Nephron (organoid): ENCODE data around the gene PLEKHM3.

ENCODE experiments used
- H3K27ac Mint-ChIP-seq, 3 experiments: 2 replicates each; pipeline ENCODE4 v1.8.0; 2020; ENCODE audit warnings: mixed read lengths in 3 of 3, mild to moderate bottlenecking in 2 of 3, moderate library complexity in 1 of 3
- H3K27me3 Mint-ChIP-seq: 2 replicates; pipeline ENCODE4 v1.8.0; 2021; ENCODE audit warnings: low read depth, mild to moderate bottlenecking, moderate library complexity, mixed read lengths
- H3K36me3 Mint-ChIP-seq: 2 replicates; pipeline ENCODE4 v1.8.0; 2020; ENCODE audit warnings: low read depth, mixed read lengths
- H3K4me1 Mint-ChIP-seq: 2 replicates; pipeline ENCODE4 v1.8.0; 2020; ENCODE audit warnings: mixed read lengths
- H3K4me3 Mint-ChIP-seq, 3 experiments: 2 replicates each; pipeline ENCODE4 v1.8.0; 2020; ENCODE audit warnings: mild to moderate bottlenecking in 3 of 3, mixed read lengths in 3 of 3, moderate library complexity in 2 of 3
- H3K9me3 Mint-ChIP-seq: 2 replicates; pipeline ENCODE4 v1.8.0; 2020; ENCODE audit warnings: mixed read lengths
- TF ChIP-seq, protein P1 (sequence below), 3 experiments: fragments of 200-600 bp; sonication (generic); IDR thresholded peaks; one replicate each; pipeline ENCODE4 v1.5.0; 2021; ENCODE audit warnings: antibody characterized with exemption in 3 of 3; ENCODE audit not compliant: unreplicated experiment in 3 of 3

PLEKHM3 gene

DNA sequence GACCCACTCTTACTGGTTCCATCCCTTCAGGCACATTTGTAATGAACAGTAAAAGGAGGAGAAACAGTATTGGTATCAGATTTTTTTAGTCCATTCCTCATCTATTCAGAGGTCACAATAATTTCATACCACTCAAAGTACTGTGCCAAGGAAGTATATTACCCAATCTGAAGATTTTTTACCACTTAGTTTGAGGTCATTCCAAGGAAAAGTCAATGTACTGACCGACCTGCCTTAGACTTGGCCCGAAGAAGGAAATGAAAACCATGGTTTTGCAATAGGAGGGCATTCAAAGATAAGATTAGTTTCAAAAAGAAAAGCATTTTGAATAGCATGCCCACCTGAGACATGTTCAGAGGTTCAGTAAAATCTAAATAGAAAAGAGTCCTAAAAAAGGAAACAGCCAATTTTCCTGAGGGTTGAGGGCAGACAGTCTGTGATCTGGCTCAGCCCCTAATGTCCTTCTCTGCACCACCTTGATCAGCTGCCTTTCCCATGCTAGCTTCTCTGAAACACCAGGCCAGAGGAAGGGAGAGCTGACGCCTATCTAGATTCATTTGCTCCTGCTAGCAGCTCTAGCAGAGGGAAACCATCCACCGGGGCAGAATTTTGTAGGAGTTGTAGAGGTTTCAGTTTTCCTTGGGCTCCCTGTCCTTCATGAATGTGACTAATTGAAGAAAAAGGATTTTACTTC, 148.3 kb downstream of the PLEKHM3 start:
- no peaks in the 10 kb centered on the region for H3K9me3 Mint-ChIP-seq
- no peak overlapping the region for H3K4me3 Mint-ChIP-seq
- peak overlapping the region in 1 of 3 experiments; percentile 44 for H3K27ac Mint-ChIP-seq
- H3K4me1 Mint-ChIP-seq, result peaks cover 8% of the 10 kb centered on the region
- no peaks in the 10 kb centered on the region for H3K27me3 Mint-ChIP-seq
- H3K36me3 Mint-ChIP-seq, result no peaks in the 10 kb centered on the region
- TF ChIP-seq, protein P1, sequence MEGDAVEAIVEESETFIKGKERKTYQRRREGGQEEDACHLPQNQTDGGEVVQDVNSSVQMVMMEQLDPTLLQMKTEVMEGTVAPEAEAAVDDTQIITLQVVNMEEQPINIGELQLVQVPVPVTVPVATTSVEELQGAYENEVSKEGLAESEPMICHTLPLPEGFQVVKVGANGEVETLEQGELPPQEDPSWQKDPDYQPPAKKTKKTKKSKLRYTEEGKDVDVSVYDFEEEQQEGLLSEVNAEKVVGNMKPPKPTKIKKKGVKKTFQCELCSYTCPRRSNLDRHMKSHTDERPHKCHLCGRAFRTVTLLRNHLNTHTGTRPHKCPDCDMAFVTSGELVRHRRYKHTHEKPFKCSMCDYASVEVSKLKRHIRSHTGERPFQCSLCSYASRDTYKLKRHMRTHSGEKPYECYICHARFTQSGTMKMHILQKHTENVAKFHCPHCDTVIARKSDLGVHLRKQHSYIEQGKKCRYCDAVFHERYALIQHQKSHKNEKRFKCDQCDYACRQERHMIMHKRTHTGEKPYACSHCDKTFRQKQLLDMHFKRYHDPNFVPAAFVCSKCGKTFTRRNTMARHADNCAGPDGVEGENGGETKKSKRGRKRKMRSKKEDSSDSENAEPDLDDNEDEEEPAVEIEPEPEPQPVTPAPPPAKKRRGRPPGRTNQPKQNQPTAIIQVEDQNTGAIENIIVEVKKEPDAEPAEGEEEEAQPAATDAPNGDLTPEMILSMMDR (IDR thresholded peaks at IDR 0.05; ENCODE audit: unreplicated experiment in 3 of 3), result no peak

DNA sequence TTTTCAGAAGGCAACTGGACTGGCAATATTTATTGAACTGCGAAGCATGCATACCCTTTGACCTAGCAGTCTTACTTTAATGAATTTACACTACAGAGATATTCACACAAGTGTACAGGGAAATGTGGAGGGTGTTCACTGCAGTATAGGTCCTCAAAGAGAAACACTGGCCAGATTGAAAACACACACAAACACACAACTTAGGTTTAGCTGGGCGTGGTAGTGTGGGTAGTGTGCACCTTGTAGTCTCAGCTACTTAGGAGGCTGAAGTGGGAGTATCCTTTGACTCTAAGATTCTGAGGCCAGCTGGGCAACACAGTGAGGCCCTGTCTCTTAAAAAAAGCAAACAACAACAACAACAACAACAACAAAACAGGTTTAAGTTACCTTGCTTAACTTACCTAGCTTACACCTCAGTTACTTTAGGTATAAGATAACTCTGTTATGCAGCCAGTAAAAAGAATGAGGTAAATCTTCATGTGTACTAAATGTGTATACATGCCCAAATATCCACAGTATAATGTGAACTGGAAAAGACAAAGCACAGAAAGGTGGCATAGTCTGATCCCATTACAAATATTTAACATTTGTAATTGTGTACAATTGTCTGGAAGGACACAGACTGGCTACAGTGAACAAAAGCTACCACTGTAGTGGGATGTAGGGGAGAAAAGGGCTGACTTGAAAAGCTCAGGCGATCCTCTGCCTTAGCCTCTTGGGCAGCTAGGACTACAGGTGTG, 149.7 kb downstream of the PLEKHM3 start:
- Mint-ChIP-seq H3K4me1 (peaks cover 16% of the 10 kb centered on the region), H3K36me3 (no peaks in the 10 kb centered on the region), H3K27ac (peak overlapping the region in 1 of 3 experiments; percentile 60), H3K4me3 (no peak overlapping the region), H3K27me3 (no peaks in the 10 kb centered on the region), H3K9me3 (no peaks in the 10 kb centered on the region)
- TF ChIP-seq, protein P1 (IDR thresholded peaks at IDR 0.05; ENCODE audit: unreplicated experiment in 3 of 3), result no peak

DNA sequence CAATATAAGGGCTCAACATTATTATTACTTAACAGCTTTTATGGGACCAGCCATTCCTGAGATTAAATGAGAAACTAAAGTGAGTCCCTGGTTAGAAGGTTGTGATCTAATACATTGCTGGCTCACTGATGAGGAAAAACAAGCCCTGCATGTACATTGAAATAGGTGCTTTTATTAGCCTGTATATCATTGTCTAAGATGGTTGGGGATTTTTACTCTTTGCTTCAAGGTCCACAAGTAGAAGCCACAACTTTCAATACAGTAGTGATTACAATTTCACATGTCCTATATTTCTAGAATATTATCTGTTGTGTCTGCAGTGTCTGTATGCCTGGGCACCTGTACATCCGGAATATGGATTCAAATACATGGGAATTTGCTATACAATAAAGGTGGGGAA, 151.5 kb downstream of the PLEKHM3 start:
- peak overlapping the region in 1 of 3 experiments; percentile 48 for H3K27ac Mint-ChIP-seq
- TF ChIP-seq, protein P1 (IDR thresholded peaks at IDR 0.05; ENCODE audit: unreplicated experiment in 3 of 3), result no peak
- no peaks in the 10 kb centered on the region for H3K36me3 Mint-ChIP-seq
- no peak overlapping the region for H3K4me3 Mint-ChIP-seq
- H3K9me3 Mint-ChIP-seq, result no peaks in the 10 kb centered on the region
- H3K27me3 Mint-ChIP-seq, result no peaks in the 10 kb centered on the region
- H3K4me1 Mint-ChIP-seq, result peaks cover 10% of the 10 kb centered on the region

DNA sequence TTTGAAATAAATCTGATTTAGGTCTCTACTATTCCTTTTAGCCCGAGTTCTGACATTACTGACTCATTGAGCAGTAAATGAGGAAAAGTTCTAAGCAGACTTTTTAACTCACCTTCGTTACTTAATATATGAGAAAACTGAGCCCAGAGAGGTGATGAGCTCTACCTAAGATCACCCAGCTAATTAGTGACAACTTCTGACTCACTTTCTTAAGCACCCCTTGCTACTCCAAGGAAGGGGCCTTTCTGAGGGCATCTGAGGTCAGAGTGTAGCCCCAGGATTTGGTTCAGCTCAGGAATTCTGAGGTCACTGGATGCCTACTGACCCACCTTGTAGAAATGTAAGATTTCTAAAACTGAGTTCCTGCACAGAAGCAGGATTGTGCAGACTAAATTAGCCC, 153.4 kb downstream of the PLEKHM3 start:
- Mint-ChIP-seq H3K4me1 (peaks cover 18% of the 10 kb centered on the region), H3K9me3 (no peaks in the 10 kb centered on the region), H3K27me3 (no peaks in the 10 kb centered on the region), H3K4me3 (no peak overlapping the region), H3K27ac (peak overlapping the region in 2 of 3 experiments; percentile 21 to 72), H3K36me3 (no peaks in the 10 kb centered on the region)
- TF ChIP-seq, protein P1 (IDR thresholded peaks at IDR 0.05; ENCODE audit: unreplicated experiment in 3 of 3), result no peak

DNA sequence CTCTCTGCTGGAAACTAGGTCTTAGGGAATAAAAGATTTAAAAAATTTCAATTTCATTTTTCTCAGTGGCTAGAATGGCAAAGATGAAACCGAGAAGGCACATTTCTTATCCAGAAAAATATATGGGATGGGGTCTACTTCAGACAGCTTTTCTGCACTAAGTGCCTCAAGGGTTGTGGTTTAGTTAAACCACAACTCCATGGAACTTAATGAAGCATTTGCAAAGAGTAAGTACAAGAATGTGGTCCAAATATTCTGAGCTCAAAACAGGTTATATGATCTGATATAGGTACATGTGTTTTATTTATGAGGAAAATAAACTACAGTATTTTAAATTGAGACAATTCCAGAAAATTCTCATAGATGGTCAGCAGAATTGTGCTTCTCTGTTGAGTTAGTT, 153.8 kb downstream of the PLEKHM3 start:
- Mint-ChIP-seq H3K36me3 (no peaks in the 10 kb centered on the region), H3K27ac (peak overlapping the region in 2 of 3 experiments; percentile 21 to 72), H3K4me3 (no peak overlapping the region), H3K4me1 (peaks cover 22% of the 10 kb centered on the region), H3K9me3 (no peaks in the 10 kb centered on the region), H3K27me3 (no peaks in the 10 kb centered on the region)
- TF ChIP-seq, protein P1 (IDR thresholded peaks at IDR 0.05; ENCODE audit: unreplicated experiment in 3 of 3), result no peak
